ENCODE data around the gene PIGP. TPM values are rescaled to one million over a fixed set of nuclear protein-coding genes. Genes with fewer than 3 reads are reported as not detected.

Gene PIGP
- total RNA-seq, 1 experiment from 2014 or later = 13.2 TPM

DNA sequence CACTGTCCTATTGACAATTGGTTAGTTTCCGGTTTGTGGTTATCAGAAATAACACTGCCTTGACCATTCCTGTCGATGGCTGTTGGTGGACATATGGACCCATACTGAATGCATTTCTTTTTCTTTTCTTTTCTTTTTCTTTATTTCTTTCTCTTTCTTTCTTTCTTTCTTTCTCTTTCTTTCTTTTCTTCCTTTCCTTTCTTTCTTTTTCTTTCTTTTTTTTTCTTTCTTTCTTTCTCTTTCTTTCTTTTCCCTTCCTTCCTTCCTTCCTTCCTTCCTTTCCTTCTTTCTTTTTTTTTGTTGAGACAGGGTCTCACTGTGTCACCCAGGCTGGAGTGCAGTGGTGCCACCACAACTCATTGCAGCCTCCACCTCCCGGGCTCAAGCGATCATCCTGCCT lies 42.0 kb downstream of the PIGP start:
- Histone ChIP-seq H3K18ac (ENCODE audit: insufficient read length, low read depth, low read length) (no peak overlapping the region), H3K79me2 (ENCODE audit: insufficient read depth, low read length) (no peaks in the 10 kb centered on the region), H2BK15ac (ENCODE audit: low read depth, low read length) (no peak overlapping the region), H3K4me1 (ENCODE audit: insufficient read depth, low read length) (no peaks in the 10 kb centered on the region; the same call in 1 of the 2 replicates), H2AK5ac (ENCODE audit: insufficient read length, low read length) (no peak overlapping the region), H3T11ph (ENCODE audit: low read length) (no peak overlapping the region), H3K14ac (ENCODE audit: insufficient read depth, low read length) (no peak overlapping the region), H4K91ac (ENCODE audit: insufficient read length, low read depth, low read length) (no peak overlapping the region), H3K79me1 (ENCODE audit: insufficient read depth, low read depth, low read length, poor library complexity, severe bottlenecking) (no peaks in the 10 kb centered on the region), H2BK12ac (ENCODE audit: insufficient read length, low read depth, low read length) (no peak overlapping the region), H4K8ac (replicated peaks; ENCODE audit: insufficient read length, low read depth, low read length) (no peak overlapping the region), H3K9me3 (ENCODE audit: control insufficient read depth, low read depth, low read length) (no peaks in the 10 kb centered on the region), H4K5ac (ENCODE audit: insufficient read length, low read depth, low read length) (no peak overlapping the region), H3K4ac (ENCODE audit: low read depth, low read length) (no peak overlapping the region), H3K23ac (ENCODE audit: insufficient read length, low read depth, low read length) (no peak overlapping the region), H2BK5ac (ENCODE audit: insufficient read length, low read length) (no peak overlapping the region), H3K9ac (ENCODE audit: extremely low read depth, insufficient read length, low read length) (no peak overlapping the region), H3K27ac (ENCODE audit: insufficient read length, low read depth, low read length) (no peak overlapping the region), H3K4me2 (ENCODE audit: insufficient read depth, insufficient read length, low read length) (no peak overlapping the region), H3K27me3 (ENCODE audit: insufficient read depth, low read length) (no peaks in the 10 kb centered on the region; the same call in 1 of the 2 replicates), H2BK120ac (ENCODE audit: low read depth, low read length, poor library complexity, severe bottlenecking) (no peak overlapping the region), H3K56ac (ENCODE audit: insufficient read length, low read depth, low read length) (no peak overlapping the region), H2AFZ (ENCODE audit: low read length) (no peak overlapping the region), H4K20me1 (ENCODE audit: control insufficient read depth, insufficient read depth, insufficient read length) (no peaks in the 10 kb centered on the region), H2BK20ac (ENCODE audit: low read depth, low read length, poor library complexity, severe bottlenecking) (no peak overlapping the region), H3K23me2 (ENCODE audit: insufficient read length, low read depth, low read length, poor library complexity, severe bottlenecking) (no peaks in the 10 kb centered on the region)
- DNase-seq = no peak
- no peak overlapping the region for H3K4me3 Mint-ChIP-seq
- no peaks in the 10 kb centered on the region for H3K36me3 Mint-ChIP-seq (ENCODE audit: insufficient read depth in 1 of 3, low read depth in 3 of 3)
- H3K4me1 Mint-ChIP-seq = peaks cover 4 to 5% of the 10 kb centered on the region in 2 experiments
- H3K27ac Mint-ChIP-seq = no peak overlapping the region
- H3K27me3 Mint-ChIP-seq (ENCODE audit: low read depth) = peaks cover 55% of the 10 kb centered on the region
- H3K9me3 Mint-ChIP-seq = no peaks in the 10 kb centered on the region
- TF ChIP-seq, protein P1, sequence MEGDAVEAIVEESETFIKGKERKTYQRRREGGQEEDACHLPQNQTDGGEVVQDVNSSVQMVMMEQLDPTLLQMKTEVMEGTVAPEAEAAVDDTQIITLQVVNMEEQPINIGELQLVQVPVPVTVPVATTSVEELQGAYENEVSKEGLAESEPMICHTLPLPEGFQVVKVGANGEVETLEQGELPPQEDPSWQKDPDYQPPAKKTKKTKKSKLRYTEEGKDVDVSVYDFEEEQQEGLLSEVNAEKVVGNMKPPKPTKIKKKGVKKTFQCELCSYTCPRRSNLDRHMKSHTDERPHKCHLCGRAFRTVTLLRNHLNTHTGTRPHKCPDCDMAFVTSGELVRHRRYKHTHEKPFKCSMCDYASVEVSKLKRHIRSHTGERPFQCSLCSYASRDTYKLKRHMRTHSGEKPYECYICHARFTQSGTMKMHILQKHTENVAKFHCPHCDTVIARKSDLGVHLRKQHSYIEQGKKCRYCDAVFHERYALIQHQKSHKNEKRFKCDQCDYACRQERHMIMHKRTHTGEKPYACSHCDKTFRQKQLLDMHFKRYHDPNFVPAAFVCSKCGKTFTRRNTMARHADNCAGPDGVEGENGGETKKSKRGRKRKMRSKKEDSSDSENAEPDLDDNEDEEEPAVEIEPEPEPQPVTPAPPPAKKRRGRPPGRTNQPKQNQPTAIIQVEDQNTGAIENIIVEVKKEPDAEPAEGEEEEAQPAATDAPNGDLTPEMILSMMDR (conservative IDR thresholded peaks at IDR 0.05) = no peak
- WGBS (ENCODE audit: extremely low coverage, insufficient read length, low lambda C conversion rate) = no CpG with 5 or more reads among the region's 4 CpGs

Measured in H9 (cell line).